ENCODE data around the gene AMDHD2.
"Not testable (repeated sequence)": the region's sequence is repeated elsewhere in the genome, so short reads cannot be mapped to it uniquely, and the experiment has no call there.

The AMDHD2 gene

DNA sequence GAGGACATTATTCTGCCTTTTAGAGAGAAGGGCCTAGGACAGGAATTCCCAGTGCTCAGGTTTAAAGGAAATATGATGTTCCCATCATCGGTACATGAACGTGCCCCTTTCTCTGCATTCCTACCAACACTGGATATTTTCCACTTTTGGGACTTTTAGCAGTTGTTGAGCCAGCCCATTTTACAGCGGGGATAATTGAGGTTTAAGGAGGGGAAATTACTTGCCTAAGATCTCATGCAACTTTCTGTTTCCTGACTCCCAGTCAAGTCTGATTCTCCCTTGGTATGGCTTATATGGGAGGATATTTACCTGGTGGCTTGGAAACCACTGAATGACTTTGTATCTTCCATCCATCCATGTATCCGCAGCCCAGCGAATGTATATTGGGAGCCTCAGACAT, 14.2 kb downstream of the AMDHD2 start:
- not testable (repeated sequence) for DNase-seq (ENCODE audit: low read depth)

- peak; percentile 74 for DNase-seq (ENCODE audit: low read depth)
These were observed 15.4 kb downstream of the AMDHD2 start for GRCh38 chr16:2535625-2536013.

- peak; percentile 64 for DNase-seq (ENCODE audit: low read depth)
These were observed 17.5 kb downstream of the AMDHD2 start, which contains the start of gene PDPK1 for GRCh38 chr16:2537451-2538379. Gene PDPK1 (plus strand): TSS chr16:2538021. CDS start chr16:2538113, 92 bp downstream.

DNA sequence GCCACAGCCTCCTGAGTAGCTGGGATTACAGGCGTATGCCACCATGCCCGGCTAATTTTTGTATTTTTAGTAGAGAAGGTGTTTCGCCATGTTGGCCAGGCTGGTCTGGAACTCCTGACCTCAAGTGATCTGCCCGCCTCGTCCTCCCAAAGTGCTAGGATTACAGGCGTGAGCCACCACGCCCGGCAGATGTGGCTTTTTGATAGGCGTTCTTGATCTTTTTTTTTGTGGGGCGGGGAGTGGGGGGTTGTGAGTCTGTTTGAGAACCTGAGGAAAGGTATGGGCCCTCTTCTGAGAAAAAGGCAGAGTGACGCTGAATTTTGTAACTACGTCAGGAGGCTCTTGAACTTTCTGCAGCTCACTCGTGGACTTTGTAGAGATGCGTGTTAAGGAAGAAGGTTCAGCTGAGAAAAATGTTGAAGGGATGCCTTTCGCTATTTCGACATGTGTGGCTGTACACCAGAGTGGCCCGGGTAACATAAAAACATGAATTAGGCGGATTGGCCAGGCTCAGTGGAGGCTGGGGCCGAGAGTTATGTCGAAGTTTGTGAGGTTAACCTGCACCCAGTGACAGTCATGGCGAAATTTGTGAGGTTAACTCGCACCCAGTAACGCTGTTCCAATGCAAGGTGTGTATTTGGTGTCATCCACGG, 19.1 kb downstream of the AMDHD2 start:
- DNase-seq (ENCODE audit: low read depth), result not testable (repeated sequence)

DNA sequence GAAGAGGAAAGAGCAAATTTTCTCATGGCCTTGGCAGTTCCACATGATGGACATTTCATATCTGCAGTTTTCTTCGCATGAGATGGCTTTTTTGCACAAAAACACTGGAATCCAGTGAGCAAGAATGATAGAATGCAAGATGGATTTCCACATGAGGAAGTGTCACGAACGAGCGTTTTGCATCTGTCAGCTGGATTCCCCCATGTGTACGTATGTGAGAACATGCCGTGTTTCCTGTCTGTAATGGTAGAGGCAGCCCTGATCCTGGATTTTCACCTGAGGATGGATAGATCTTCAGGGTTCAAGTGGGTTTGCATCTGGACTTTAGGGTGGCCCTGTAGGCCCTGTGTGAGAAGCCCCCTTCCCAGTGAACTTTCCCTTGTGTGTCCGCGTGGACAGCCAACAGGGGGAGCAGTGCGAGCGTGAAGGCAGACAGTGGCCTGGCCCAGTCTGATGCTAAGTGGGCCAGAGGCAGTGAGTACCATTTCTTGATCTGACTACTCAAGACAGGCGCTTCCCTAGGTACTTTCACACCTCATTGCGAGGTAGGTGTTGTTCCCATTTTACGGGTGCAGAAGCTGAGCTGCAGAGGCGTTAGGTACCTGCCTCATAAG, 19.8 kb downstream of the AMDHD2 start:
- DNase-seq (ENCODE audit: low read depth), result not testable (repeated sequence)

DNA sequence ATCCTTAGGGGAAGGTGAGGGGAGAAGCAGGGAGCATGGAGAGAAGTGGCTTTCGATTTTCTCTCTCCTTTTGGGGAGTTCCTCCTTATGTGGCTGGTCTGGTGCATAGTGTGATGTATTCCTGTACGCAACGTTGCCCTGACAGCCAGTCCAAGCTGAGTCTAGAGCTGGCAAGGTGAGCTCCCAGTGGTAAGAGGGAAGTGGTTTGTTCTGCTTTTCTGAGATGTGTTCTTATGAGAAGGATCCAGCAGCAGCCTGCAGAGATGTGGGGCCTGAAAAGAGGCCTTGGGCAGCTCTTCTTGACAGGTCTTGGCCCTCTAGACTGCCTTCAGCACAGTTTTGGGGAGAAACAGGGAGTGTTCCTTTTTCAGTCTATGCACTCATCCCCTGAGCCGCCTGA, 20.7 kb downstream of the AMDHD2 start:
- not testable (repeated sequence) for DNase-seq (ENCODE audit: low read depth)

GRCh38 chr16:2541409-2541808, 21.2 kb downstream of the AMDHD2 start:
- DNase-seq (ENCODE audit: low read depth), result not testable (repeated sequence)

GRCh38 chr16:2543771-2544170, 23.6 kb downstream of the AMDHD2 start:
- DNase-seq (ENCODE audit: low read depth), result not testable (repeated sequence)

- DNase-seq (ENCODE audit: low read depth), result not testable (repeated sequence)
These were observed 30.2 kb downstream of the AMDHD2 start for GRCh38 chr16:2550283-2550878.

- DNase-seq (ENCODE audit: low read depth), result not testable (repeated sequence)
These were observed 31.3 kb downstream of the AMDHD2 start for GRCh38 chr16:2551420-2551889.

DNA sequence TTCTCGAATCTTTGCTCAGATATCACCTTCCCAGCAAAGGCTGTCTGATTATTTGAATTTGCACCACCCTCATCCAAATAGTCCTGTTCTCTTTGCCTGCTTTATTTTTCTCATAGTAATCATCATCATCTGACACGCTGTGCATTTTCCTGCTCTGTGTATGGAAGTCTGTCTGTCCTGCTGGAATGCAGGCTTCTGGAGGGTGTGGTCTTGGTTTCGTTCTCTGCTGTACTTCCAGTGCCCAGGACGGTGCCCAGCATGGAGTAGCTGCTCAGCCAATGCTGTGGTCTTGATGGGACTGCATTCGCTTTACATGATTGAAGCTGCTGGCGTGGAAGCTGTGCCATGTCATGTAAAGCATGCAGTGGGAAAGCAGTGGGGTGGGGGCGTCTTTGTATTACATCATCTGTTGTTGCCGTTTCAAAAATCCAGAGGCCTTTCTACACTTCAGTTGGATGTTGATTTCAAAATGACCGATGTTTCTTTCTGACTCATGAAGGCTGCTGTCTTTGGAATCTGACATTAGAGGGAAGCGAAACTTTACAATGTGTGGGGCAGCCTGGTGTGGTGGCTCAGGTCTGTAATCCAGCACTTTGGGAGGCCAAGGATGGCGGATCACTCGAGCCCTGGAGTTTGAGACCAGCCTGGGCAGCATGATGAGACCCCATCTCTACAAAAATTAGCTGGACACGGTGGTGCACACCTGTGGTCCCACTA, 34.7 kb downstream of the AMDHD2 start:
- not testable (repeated sequence) for DNase-seq (ENCODE audit: low read depth)

GRCh38 chr16:2557150-2557549, 37.0 kb downstream of the AMDHD2 start:
- DNase-seq (ENCODE audit: low read depth), result not testable (repeated sequence)

DNA sequence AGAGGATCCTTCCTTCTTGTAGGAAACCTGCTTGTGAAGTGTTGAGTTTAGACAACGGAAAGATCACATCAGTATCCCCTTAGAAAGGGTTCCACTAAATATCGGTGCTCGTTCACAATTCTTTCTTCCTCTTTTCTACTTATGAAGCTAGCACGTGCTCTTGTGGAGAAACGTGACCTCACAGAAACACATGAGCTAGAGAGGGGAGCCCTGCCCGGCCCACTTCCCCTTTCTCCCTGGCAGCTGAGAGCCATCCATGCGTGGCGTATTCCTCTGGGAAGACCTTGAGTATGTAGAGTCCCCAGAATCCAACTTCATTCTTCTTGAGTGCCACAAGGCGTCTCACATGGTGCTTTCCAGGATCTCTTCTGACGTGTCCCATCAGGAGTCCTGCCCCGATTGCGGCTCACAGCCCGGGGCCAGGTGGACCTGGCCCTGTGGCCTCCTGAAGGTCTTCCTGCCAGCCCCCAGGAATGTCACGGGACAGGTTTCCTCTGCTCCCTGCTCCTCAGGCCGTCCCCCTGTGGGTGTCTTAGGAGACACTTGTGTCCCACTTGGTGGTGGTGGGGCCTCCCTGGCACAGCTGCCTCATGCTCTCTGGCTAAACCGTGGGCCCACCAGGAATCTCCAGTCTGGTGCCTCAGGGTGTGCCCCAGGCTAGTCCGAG, 40.1 kb downstream of the AMDHD2 start:
- not testable (repeated sequence) for DNase-seq (ENCODE audit: low read depth)

- DNase-seq (ENCODE audit: low read depth), result not testable (repeated sequence)
These were observed 40.6 kb downstream of the AMDHD2 start for GRCh38 chr16:2560798-2561133.

DNA sequence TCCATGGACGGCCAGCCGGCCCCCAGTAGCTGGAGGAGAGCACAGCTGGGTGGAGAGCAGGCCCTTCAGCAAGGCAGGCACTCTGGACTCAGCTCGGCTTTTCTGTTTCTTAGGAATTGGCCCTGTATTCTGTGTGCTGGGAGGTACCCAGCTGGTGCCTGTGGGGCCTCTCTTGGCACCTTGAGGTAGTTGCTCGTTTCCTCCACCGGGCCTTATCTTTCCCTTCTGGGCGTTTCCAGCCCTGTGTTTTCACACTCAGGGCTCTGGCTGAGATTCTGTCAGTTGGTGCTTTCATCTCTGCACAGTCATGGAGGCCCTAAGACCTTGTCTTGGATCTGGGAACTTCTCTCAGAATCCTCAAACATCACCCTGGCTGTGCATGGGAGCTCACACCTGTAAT, 47.3 kb downstream of the AMDHD2 start:
- not testable (repeated sequence) for DNase-seq (ENCODE audit: low read depth)

- DNase-seq (ENCODE audit: low read depth), result not testable (repeated sequence)
These were observed 48.4 kb downstream of the AMDHD2 start for GRCh38 chr16:2568573-2568972.

DNA sequence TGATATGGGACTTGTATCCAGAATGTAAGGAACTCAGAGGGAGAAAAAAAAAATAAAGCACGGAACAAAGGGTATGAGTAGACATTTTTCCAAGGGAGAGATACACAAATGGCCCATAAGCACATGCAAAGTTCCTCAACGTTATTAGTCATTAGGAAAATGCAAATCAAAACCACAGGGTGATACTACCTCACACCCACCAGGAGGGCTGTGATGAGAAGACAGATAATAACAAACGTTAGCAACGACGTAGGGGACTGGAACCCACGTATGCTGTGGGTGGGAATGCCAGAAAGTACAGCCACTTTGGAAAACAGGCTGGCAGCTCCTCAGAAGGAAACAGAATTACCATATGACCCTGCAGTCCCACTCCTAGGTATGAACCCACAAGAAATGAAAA, 52.5 kb downstream of the AMDHD2 start:
- DNase-seq (ENCODE audit: low read depth), result not testable (repeated sequence)

DNA sequence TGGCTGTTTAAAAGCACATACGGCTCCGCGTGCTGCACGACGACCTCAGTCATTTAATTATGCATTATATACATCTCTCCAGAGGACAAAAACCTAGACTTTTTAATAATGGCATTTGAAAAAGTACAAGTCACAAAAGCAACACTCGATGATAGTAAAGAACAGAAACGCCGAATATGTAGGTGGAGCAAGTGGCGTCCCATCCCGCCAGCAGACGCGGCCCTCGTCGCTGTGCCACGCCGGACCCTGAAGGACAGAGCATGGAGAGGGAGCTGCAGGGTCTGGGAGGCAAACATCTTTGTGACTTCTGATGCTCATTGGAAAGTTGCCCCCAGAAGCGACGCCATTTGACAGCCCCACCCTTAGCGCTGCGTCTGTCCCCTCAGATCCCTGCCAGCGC, 55.7 kb downstream of the AMDHD2 start:
- DNase-seq (ENCODE audit: low read depth), result not testable (repeated sequence)

DNA sequence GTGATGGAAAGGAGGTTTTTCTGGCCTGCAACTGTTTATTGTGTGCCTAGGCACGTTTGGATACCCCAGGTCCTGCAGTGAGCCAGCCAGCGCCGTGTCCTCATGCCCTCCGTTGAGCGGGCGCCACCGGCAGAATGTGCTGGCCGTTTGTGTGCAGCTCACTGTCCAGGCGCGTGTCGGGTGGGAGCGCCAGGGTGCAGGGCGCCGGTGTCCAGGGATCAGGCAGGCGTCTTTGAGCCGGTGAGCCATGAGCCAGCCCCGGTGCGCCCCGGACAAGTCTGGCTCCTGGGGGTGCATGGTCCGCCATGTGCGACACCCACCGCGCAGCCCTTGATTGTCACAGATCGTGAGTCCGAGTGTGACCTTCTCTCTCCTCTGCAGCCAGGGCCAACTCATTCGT, 56.9 kb downstream of the AMDHD2 start:
- not testable (repeated sequence) for DNase-seq (ENCODE audit: low read depth)

- DNase-seq (ENCODE audit: low read depth), result not testable (repeated sequence)
These were observed 58.7 kb downstream of the AMDHD2 start for GRCh38 chr16:2578905-2579304.

DNA sequence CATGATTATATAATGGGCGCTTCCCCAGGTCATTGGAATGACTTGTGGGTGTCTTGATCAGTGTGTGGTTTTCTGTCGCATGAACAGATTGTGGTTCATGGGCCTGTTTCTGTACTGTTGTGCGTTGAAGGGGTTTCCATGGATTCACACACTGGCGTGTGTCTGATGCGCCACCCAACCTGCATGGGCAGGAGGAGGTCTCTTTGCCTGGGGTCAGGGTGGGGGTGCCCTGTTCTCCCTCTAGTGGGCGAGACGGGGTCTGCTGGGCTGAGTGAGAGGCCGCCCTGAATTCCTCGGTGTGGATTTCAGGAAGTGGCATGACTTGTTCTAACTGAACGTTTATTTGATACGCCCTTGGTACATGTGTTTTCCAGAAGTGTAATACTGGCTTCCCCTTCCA, 60.0 kb downstream of the AMDHD2 start:
- DNase-seq (ENCODE audit: low read depth), result not testable (repeated sequence)

All from GM04503 (cell line).